Measurements from ENCODE around the gene CYP1A1. TPM values are rescaled to one million over a fixed set of nuclear protein-coding genes. Genes with fewer than 3 reads are reported as not detected.

The CYP1A1 gene
- total and polyA plus RNA-seq, 4 donors, result 0.19 to 4.4 (median 1.2) TPM

- TF ChIP-seq FOXA2 (IDR thresholded peaks at IDR 0.05) (no peak), JUND (IDR thresholded peaks at IDR 0.05) (no peak), SP1 (IDR thresholded peaks at IDR 0.05) (no peak), MAX (IDR thresholded peaks at IDR 0.05) (no peak), CTCF (IDR thresholded peaks at IDR 0.05; ENCODE audit: low read depth, low read length, missing input control) (no peak), YY1 (IDR thresholded peaks at IDR 0.05) (no peak), NR2F2 (IDR thresholded peaks at IDR 0.05) (no peak), RAD21 (IDR thresholded peaks at IDR 0.05) (no peak), ZBTB33 (IDR thresholded peaks at IDR 0.05) (no peak), REST (IDR thresholded peaks at IDR 0.05) (no peak), RXRA (IDR thresholded peaks at IDR 0.05) (no peak), TAF1 (conservative IDR thresholded peaks at IDR 0.05) (no peak), HNF4A (conservative IDR thresholded peaks at IDR 0.05) (no peak)
- no peaks in the 10 kb centered on the region for H3K9me3 ChIP-seq (ENCODE audit: control insufficient read depth in 4 of 4, low read length in 3 of 4)
- WGBS, result 81% methylated on average over 13 of the region's 13 CpGs
- H3K9ac ChIP-seq (ENCODE audit: low read depth in 1 of 2, low read length in 2 of 2), result no peak overlapping the region
- no peaks in the 10 kb centered on the region for H3K27me3 ChIP-seq (ENCODE audit: control insufficient read depth in 4 of 4, insufficient read depth in 4 of 4, low read length in 3 of 4)
- peaks cover 3 to 27% (median 21%) of the 10 kb centered on the region in 4 donors for H3K4me1 ChIP-seq (ENCODE audit: control insufficient read depth in 4 of 4, insufficient read depth in 4 of 4, low read length in 3 of 4)
- no peak for DNase-seq (ENCODE audit: low spot score)
- H3K36me3 ChIP-seq (ENCODE audit: control insufficient read depth in 4 of 4, insufficient read depth in 3 of 4, low read depth in 1 of 4, low read length in 3 of 4), result no peaks in the 10 kb centered on the region
- H3K27ac ChIP-seq (ENCODE audit: low read depth in 1 of 2, low read length in 2 of 2), result no peak overlapping the region
- no peak overlapping the region for H3K4me3 ChIP-seq (ENCODE audit: low read depth in 1 of 3, low read length in 3 of 3)
These were observed 2.7 kb downstream of the CYP1A1 start for GRCh38 chr15:74722591-74722990.

- TF ChIP-seq RXRA (IDR thresholded peaks at IDR 0.05) (no peak), GABPA (IDR thresholded peaks at IDR 0.05 in 1 of 2, conservative IDR thresholded peaks at IDR 0.05 in 1 of 2) (no peak), NR2F2 (IDR thresholded peaks at IDR 0.05) (no peak), RAD21 (IDR thresholded peaks at IDR 0.05) (no peak)
- no peak overlapping the region for H3K4me3 ChIP-seq (ENCODE audit: low read depth in 1 of 3, low read length in 3 of 3)
- no peak for DNase-seq (ENCODE audit: low spot score)
- H3K9me3 ChIP-seq (ENCODE audit: control insufficient read depth in 4 of 4, low read length in 3 of 4), result no peaks in the 10 kb centered on the region
- H3K4me1 ChIP-seq (ENCODE audit: control insufficient read depth in 4 of 4, insufficient read depth in 4 of 4, low read length in 3 of 4), result no peaks in the 10 kb centered on the region
- H3K27me3 ChIP-seq (ENCODE audit: control insufficient read depth in 4 of 4, insufficient read depth in 4 of 4, low read length in 3 of 4), result no peaks in the 10 kb centered on the region
- no peaks in the 10 kb centered on the region for H3K36me3 ChIP-seq (ENCODE audit: control insufficient read depth in 4 of 4, insufficient read depth in 3 of 4, low read depth in 1 of 4, low read length in 3 of 4)
- H3K9ac ChIP-seq (ENCODE audit: low read depth in 1 of 2, low read length in 2 of 2), result no peak overlapping the region
- no peak overlapping the region for H3K27ac ChIP-seq (ENCODE audit: low read depth in 1 of 2, low read length in 2 of 2)
- WGBS, result 66% methylated on average over 5 of the region's 5 CpGs
These were observed 8.7 kb downstream of the CYP1A1 start for GRCh38 chr15:74716651-74717050.
